HG03064 (cell line): ENCODE data around the gene ACSS2.

ENCODE experiments used
- ATAC-seq: cut with Tn5 transposase; IDR thresholded peaks from one replicate; pipeline ENCODE4 v1.9.1; 2021; ENCODE audit warnings: low read depth; ENCODE audit not compliant: unreplicated experiment

The ACSS2 gene

DNA sequence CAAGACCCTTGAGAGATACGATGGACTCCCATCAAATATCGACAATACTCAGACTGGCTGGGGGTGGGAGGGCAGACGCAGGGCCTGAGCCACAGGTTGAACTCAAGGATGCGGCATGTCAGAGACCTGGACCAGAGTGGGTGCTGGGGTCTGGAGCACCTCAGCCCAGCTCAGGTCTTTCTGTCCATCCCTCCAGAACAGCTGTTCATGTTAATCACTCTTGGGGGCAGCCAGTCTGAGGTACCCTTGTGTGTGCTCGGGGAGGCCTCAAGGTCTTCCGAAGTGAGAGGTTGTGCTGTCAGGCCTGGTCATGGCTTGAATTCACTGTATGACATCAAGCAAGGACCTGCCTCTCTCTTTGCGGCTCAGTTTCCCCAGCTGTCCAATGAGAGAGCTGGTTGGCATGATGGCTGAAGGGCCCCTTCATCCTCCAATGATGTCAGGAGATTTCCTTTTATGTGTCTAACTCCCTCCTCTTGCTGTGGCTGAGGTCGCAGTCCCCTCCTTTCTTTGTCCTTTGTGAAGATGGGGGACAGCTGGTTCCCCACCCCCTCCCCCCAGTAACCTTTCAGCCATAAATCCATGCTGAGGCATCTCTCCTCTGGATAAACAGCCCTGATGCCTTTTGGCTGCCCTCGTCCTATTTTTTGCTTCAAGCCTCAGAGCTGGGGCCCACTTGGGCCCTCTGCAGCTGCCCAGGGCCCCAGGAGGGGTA lies 94.6 kb downstream of the ACSS2 start:
- ATAC-seq, result no peak

DNA sequence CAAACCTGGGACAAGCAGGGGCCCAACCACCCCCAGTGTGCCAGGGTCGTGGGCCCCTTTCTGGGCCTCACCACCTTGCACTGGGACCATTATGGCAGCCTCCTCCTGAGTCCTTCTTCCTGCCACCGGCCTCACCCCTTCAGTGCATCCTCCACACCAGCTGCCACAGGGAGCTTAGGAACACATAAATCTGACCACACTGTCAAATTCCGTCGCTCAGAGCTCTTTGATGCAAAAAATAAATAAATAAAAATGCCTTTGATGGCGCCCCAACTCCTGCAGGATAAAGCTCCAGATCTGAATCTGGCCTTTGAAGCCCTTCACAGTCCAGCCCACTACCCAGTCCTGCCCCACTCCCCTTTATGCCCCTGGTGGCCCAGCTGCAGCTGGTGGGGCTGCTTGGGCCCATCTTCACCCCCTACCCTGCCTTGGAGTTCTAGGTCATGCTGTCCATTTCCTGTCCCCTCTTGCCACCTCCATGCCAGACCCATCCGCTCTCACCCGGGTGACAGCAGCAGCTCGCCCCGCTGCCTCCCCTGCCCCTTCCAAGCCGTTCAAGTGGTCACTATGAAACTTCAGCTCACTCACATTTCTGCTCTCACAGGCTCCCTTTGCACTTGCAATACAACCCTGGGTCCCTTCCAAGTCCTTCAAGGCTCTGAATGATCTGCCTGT lies 95.3 kb downstream of the ACSS2 start:
- no peak for ATAC-seq

DNA sequence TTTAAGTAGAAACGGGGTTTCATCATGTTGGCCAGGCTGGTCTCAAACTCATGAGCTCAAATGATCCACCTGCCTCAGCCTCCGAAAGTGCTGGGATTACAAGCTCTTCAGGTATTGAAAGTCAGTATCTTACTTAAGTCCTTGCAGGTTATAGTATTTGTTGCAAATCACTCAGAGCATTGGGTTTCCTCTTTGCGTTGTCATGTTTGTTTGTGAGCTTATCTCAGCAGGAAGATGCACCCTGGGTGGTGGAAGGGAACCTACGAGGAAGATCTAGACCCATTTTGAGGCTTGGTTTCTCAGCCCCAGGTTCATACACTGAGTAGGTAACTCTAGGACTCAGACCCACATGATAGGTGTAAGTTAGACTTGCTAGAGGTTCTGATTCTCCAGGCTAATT lies 97.8 kb downstream of the ACSS2 start:
- ATAC-seq, result no peak

GRCh38 chr20:34976286-34976685 lies 99.9 kb downstream of the ACSS2 start:
- ATAC-seq, result no peak
